Measurements from ENCODE around the gene HS3ST6.
A peak's percentile ranks its signal among the peaks of the same experiment; 100 is the strongest.
"Not testable (repeated sequence)": the region's sequence is repeated elsewhere in the genome, so short reads cannot be mapped to it uniquely, and the experiment has no call there.

HS3ST6 gene

DNA sequence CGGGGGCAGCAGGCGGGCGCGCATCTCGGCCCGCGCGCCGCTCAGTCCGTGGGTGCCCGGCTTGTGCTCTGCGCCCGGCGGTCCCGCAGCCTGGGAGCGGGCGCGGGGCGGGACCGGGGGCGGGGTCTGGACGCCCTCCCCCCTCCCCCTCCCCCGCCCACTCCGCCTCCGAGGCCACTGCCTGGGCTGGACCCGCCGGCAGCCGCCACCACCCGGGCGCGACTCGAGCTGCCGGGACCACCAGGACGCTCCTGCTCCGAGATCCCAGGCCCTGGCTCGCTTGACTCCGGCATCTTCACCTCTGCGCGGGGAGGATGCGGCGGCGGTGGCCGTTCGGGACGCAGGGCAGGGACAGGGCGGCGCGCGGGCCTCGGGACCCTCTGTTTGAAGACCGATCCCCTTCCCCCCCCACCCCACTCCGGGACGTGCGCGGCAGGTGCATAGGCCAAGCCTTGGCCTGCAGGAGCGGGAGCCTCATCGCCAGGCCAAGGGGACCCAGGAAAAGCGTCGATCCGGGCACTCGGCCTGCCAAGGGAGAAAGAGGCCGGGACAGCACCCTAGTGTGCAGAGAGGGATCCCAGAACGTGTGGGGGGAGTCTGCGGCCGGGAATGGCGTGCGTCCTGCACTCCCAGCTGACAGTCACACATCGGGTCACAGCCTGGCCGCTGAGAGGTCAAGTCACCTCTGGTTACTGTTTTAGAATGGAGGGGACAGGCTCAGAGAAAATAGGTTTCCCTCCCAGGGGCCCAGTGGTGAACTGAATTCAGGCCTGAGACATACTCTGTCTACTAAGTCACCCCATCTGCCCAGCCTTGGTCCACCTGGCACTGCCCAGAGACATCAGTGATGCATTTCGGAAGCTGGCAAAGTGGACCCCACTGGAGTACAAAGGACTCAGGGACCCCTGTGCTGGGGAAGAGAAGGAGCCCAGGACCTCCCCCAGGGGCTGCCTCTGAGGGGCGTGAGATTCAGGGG is at the start of gene HS3ST6:
TSS of gene HS3ST6 (minus strand) at position 65 of the 976 bp plus-strand sequence. CDS start 92 bp downstream, outside the sequence.
- DNase-seq = no peak

DNA sequence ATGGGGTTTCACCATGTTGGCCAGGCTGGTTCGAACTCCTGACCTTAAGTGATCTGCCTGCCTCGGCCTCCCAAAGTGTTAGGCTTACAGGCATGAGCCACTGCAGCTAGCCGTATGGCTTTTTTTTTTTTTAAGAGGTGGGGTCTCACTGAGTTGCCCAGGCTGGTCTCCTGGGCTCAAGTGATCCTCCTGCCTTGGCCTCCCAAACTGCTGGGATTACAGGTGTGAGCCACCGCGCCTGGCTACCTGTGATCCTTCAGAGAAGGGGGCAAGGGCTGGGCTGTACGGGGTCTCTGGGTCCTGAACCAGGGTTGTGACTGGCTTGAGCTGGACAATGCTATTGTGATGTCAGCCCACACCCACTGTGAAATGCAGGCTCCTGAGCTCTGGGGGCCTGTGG is 48.2 kb upstream of the HS3ST6 start, which contains the start of gene RNF151:
TSS of gene RNF151 (plus strand) at position 397 of the 400 bp plus-strand sequence. CDS start 26 bp downstream, outside the sequence.
- no peak for DNase-seq

DNA sequence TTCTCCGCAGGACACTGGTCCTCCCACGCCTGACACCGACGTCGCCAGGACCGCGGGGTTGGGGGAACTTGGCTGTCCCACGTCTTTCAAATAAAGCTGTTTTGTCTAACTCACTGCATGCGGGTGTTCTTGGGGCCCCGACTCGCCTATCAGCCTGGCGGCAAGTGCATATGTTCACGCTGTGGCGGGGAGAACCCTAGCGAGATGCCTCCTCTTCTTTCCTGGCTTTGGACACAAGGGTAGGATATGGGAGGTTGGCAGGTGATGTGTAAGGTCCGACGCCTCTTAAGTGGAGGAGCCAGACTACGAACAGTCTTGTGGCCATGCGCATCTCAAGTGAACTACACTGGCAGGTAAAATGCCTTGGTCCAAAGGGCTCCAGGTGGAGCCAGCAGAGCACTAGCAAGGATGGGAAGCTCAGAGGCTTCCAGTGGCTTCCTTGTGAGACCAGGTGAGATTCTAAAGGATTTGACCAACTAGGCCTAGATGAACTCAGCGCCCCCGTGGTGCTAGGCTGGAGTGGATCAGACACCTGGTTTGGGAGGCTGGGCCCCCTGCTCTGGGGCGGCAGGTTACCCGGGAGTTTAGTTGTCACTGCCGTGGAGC is 47.3 kb upstream of the HS3ST6 start:
- no peak for DNase-seq

DNA sequence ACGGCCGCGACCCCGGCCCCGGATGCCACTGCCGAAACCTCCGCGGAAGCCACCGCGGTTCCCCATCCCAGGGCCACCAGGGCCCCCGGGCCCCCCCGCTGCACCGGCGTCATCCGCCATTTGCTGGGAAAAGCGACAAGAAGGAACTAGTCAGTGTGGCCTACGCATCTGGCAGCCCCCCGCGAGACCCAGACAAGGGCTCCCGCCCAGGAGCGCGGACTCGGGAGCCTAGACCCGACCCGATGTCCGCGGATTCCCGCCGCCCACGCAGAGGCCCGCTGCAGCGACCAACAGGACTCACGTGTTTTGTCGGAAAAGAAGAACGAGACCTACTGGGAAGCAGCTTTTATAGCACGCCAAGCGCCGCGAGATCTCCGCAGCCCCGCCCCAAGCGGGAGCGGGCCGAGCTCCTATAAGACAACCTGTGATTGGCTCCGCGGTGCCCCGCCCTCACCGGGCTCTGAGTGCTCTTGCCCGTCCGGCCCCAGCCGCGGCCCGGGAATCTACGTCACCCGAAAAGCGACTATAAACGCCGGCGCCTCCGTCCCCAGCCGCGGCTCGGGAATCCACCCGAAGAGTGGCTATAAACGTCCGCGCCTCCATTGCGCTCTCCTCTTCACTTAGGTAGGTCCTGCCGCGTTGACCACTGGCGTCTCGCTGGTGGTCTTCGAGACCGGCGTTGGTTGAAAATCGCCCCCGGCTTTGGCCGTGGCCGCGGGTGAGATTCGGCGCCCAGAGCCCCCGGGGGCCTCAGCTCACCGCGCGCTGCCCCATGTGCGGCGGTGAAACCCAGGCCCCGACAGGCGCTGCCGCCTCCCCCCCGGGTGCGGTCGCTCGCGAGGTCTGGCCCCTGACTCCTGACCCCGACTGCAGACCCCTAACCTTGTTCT is 46.5 kb upstream of the HS3ST6 start, which contains the start of gene RPS2:
TSS of gene RPS2 (minus strand) at position 321 of the 890 bp plus-strand sequence. CDS start at position 120, 201 bp downstream.
- DNase-seq = peak; percentile 96

DNA sequence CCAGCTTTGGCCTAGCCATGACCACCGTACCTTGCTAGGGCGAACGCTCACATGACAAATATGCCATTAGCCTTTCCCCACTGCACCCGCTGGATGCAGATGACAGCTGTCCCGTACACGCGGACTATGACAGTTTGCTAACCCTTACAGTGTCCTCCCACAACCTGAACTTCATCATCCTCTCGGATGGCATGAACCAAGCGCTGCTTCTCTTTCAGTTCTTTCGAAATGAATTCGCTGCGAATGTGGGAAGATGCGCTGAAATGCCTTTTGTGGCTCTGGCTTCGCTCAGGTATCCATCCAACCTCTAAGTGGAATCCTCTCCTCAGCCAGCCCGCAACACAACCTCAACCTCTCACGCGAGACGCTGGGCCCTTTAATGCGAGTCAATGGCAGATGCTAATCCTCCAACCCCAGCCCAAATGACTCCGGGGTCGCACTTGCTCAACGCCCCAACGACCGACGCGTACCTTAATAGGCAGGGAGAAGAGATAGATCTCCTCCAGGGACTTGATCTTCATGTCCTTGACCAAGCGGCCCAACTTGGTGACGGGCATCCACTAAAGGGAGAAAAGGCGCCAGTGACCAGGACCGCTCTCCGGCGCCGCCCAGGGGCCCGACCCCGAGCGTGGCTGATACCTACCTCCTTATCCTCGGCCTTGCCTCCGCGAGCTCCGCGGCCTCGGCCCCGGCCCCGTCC is 45.7 kb upstream of the HS3ST6 start:
- DNase-seq = peak; percentile 44

DNA sequence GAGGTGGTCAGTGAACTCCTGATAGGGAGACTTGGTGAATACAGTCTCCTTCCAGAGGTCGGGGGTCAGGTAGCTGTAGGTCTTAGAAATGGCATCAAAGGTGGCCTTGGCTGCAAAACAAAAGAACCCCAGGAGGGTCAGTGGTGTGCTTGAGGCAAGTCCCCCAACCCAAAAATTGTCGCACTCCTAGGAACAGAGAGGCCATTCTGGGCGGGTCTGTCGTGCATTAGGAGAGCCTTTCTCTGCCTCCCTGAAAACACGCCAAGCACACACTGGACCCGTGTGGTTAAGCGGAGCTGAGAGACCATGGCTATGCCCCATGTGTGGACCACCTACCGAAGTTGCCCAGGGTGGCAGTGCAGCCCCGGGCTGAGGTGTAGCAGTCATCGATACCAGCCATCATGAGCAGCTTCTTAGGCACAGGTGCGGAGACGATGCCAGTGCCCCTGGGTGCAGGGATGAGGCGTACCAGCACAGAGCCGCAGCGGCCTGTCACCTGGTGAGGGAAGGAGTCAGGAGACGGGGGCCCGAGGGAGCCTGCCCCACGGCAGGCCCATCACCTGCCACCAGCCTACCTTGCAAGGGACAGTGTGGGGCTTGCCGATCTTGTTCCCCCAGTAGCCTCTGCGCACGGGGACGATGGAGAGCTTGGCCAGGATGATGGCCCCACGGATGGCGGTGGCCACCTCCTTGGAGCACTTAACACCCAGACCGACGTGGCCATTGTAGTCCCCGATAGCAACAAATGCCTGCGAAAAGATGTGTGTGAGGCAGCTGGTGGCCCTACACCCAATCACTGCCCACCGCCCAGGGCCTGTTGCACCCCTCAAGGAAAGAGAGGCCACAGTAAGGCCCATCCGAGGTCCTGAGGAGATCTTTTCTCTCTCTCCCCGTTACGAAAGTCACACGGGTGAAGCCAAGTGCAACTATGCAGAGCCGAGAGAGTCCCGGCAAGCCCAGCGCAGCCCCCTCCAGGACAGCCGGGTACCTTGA is 44.2 kb upstream of the HS3ST6 start:
- DNase-seq = not testable (repeated sequence)

DNA sequence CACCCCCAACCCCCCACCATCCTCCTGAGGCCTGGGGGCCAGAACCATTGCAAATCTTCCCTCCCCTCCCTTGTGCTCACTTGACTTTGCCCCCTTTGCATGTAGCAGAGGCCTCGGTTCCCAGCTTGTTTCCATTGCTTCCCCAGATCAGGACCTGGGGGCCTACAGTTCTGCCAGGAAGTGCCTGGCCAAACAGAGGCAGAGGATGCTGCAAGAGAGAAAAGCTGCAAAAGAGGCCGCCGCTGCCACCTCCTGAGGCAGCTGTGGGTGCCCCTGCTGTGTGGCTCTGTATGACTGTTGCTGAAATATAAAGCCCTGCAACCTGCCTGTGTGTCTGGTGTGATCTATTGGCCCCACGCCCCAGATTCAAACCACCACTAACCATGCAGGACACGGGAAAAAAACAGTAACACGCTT is 43.4 kb upstream of the HS3ST6 start:
- DNase-seq = no peak

DNA sequence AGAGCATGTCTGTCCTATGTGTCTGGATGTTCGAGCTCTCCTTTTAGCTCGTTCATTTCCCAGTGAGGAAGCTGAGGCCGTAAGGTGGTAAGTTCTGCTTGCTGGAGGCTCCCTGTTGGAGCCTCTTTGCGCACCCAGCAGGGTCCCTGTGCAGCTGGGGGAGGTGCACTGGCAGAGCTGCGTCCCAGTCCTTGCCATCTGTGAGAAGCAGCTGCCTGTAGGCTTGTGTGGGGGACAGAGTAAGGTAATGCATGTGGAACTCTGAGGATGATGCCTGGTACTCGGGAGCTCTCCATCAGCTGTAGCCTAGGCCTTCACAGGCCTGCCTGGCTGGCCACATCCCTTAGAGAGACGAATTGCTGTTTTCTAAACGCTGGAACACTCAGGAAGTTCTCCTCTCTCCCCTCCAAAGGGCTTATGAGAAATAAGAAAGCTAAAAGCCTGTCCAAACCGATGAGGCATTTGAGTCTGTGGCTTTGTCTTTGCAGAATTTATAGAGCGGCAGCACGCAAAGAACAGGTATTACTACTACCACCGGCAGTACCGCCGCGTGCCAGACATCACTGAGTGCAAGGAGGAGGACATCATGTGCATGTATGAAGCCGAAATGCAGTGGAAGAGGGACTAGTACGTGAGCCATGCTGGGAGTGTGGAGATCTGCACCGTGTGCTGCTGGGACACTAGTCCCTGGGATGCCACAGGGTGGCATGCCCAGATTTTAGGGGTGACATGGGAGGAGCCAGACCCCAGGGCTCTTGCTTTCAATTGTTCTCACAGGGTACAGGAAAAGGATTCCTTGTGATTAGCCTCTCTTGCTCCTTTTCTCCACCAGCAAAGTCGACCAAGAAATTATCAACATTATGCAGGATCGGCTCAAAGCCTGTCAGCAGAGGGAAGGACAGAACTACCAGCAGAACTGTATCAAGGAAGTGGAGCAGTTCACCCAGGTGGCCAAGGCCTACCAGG is 42.7 kb upstream of the HS3ST6 start:
- peak; percentile 53 for DNase-seq

DNA sequence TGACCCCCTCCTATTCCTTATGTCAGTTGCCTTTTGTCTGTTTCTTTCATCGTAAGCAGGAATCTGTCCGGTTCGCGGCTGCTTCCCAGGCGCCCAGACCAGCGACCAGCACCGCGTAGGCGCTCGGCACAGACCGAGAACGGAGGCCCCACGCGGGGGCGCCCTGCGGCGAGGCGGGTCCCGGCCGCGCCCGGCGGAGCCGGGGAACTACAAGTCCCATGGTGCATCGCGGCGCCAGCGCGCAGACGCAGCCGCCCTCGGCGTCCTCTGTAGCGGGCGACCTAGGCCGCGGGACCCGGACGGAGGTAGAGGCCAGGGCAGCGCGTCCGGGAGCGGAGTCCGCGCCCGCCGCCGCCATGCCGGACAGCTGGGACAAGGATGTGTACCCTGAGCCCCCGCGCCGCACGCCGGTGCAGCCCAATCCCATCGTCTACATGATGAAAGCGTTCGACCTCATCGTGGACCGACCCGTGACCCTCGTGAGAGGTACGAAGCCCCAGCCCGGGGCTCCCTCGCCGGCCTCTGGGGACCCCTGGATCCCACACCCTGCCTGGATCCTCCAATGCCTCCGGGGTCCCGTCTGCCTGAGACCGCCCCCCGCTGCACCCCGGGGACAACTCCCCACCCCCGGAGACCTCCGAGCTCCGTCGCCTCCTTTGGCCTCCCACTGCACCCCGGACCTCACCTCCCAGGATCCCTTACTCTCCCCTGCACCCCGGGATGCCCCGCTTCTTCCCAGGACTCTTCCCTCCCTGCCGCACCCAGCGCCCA is 41.2 kb upstream of the HS3ST6 start, which contains the start of gene NDUFB10:
TSS of gene NDUFB10 (plus strand) at position 270 of the 771 bp plus-strand sequence. CDS start at position 357, 87 bp downstream.
- DNase-seq = peak; percentile 94

DNA sequence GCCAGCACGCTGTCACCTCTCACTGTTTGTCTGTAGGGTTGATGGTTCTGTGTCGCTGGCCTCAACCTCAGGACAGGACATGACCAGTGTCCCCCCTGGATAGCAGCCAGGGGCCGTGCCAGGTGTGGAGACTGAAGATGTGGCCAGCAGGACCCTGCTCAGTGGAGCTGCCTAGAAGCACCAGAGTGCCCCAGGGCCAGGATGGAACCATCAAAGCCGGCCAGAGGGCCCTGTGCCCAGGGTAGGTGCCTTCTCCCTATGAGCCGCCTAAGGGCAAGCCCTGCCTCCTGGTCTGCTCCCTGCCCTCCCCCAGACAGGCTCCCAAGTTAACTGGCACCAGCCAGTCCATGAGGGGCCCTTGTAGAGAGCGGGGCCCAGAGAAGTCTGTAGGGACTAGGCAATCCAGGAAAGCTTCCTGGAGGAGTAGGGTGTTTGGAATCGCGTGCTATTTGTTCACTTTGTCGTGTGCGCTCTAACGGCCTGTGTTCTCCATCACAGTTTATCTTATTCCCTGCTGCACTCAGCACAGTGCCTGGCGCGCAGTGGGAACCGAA is 40.6 kb upstream of the HS3ST6 start:
- no peak for DNase-seq

DNA sequence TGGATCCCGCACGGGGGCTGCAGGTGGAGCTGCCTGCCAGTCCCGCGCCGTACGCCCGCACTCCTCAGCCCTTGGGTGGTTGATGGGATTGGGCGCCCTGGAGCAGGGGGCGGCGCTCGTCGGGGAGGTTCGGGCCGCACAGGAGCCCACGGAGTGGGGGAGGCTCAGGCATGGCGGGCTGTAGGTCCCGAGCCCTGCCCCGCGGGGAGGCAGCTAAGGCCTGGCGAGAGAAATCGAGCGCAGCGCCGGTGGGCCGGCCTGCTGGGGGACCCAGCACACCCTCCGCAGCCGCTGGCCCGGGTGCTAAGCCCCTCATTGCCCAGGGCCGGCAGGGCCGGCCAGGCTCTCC is 39.9 kb upstream of the HS3ST6 start:
- not testable (repeated sequence) for DNase-seq

DNA sequence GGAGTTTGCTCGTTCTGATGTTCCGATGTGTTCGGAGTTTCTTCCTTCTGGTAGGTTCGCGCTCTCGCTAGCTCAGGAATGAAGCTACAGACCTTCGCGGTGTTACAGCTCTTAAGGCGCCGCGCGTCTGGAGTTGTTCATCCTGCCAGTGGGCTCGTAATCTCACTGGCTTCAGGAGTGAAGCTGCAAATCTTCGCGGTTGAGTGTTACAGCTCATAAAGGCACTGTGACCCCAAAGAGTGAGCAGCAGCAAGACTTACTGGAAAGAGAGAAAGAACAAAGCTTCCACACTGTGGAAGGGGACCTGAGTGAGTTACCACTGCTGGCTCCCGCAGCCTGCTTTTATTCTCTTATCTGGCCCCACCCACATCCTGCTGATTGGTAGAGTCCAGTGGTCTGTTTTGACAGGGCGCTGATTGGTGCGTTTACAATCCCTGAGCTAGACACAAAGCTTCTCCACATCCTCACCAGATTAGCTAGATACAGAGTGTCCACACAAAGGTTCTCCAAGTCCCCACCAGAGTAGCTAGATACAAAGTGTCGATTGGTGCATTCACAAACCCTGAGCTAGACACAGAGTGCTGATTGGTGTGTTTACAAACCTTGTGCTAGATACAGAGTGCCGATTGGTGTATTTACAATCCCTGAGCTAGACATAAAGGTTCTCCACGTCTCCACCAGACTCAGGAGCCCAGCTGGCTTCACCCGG is 39.4 kb upstream of the HS3ST6 start:
- not testable (repeated sequence) for DNase-seq

DNA sequence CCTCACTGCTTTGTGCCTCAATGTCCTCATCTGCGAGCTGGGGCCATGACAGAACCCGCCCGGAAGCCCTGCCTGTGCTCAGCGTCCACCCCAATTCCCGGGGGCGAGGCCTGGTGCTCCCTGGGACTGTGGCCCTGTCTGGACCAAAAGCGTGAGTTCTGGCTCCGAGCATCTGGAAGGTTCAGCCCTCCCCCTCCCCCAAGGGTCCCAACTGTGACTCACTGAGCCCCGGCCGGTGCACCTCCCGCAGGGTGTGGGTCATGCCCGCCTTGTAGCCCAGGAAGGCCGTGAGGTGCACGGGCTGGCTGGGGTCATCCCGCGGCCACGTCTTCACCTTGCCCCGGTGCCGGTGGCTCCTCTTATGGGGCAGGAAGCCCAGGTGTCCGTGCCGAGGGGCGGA is 35.5 kb upstream of the HS3ST6 start:
- no peak for DNase-seq

DNA sequence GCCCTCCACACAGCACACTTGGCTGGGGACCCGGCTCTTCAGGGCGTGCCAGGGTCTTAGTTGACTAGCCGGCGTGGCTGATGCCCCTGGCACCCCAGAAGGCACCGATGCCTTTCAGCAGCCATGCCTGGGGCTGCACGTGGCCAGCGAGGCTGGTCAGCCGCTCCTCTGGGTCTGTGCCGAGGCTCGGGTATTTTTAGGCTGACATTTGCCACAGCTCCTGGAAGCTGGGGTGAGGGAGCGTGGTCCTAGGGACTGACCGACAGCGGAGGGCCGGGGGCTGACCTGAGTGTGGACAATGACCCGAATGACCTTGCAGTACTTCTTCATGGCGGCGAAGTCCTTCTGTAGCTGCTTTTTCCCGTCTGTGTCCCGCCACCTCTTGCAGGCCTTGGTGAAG is 32.3 kb upstream of the HS3ST6 start:
- DNase-seq = no peak

DNA sequence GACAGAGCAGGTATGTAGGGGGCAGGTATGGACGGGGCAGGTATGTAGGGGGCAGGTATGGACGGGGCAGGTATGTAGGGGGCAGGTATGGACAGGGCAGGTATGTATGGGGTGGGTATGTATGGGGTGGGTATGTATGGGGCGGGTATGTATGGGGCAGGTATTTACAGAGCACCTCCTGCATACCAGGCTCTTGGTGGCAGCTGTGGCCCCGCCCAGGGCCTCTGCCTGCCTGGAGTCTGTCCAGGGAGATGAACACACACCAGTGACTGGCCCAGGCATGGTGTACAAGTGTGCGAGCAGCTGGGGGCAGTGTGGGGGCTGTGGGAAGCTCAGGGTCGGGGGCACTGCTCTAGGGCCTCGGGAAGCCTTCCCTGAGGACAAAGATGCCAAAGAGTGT is 31.8 kb upstream of the HS3ST6 start:
- no peak for DNase-seq

DNA sequence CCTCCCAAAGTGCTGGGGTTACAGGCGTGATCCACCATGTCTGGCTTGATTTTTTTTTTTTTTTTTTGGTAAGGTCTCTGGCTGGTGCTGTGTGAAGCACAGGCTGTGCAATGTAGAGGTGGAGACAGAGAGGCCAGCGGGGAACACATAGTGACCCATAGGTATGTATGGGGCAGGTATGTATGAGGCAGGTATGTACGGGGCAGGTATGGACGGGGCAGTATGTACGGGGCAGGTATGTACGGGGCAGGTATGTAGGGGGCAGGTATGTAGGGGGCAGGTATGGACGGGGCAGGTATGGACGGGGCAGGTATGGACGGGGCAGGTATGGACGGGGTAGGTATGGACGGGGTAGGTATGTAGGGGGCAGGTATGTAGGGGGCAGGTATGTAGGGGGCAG is 31.3 kb upstream of the HS3ST6 start:
- DNase-seq = no peak

DNA sequence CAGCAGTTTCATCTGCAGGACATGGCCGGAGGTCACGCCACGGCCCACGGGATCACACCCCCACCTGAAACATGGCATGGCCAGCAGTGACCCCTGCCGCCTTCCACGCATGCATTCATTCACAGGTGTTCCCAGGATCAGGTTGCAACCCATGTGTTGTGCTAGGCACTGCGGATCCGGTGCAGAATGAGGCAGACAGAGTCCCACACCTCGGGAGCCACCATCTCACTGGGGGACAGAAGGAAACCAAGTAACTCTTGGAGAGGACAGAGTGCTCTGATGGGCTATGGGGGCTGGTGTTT is 29.1 kb upstream of the HS3ST6 start:
- no peak for DNase-seq
